Measurements from ENCODE around the gene SRGAP3. TPM values are rescaled to one million over a fixed set of nuclear protein-coding genes. Genes with fewer than 3 reads are reported as not detected.
"Not testable (repeated sequence)": the region's sequence is repeated elsewhere in the genome, so short reads cannot be mapped to it uniquely, and the experiment has no call there.

The SRGAP3 gene
- total RNA-seq: 2.7 TPM
- long read RNA-seq: 0 reads

- no peak for DNase-seq (ENCODE audit: low spot score)
Measured at GRCh38 chr3:9249273-9250192, at the start of gene SRGAP3. TSS of gene SRGAP3 (minus strand) at chr3:9249646. CDS start at chr3:9248951, 695 bp downstream.

- no peak for DNase-seq (ENCODE audit: low spot score)
Measured at GRCh38 chr3:9298236-9298635, 48.8 kb upstream of the SRGAP3 start.

GRCh38 chr3:9296241-9296640 is 46.8 kb upstream of the SRGAP3 start:
- DNase-seq (ENCODE audit: low spot score): no peak

GRCh38 chr3:9295007-9295406 is 45.6 kb upstream of the SRGAP3 start:
- DNase-seq (ENCODE audit: low spot score): no peak

GRCh38 chr3:9293953-9294352 is 44.5 kb upstream of the SRGAP3 start:
- DNase-seq (ENCODE audit: low spot score): not testable (repeated sequence)

- no peak for DNase-seq (ENCODE audit: low spot score)
Measured at GRCh38 chr3:9293076-9293475, 43.6 kb upstream of the SRGAP3 start.

GRCh38 chr3:9292516-9292915 is 43.1 kb upstream of the SRGAP3 start:
- DNase-seq (ENCODE audit: low spot score): no peak

GRCh38 chr3:9291821-9292410 is 42.5 kb upstream of the SRGAP3 start:
- DNase-seq (ENCODE audit: low spot score): no peak

- no peak for DNase-seq (ENCODE audit: low spot score)
Measured at GRCh38 chr3:9290566-9290965, 41.1 kb upstream of the SRGAP3 start.

GRCh38 chr3:9281533-9281932 is 32.1 kb upstream of the SRGAP3 start:
- DNase-seq (ENCODE audit: low spot score): not testable (repeated sequence)

- no peak for DNase-seq (ENCODE audit: low spot score)
Measured at GRCh38 chr3:9280451-9281219, 31.2 kb upstream of the SRGAP3 start.

- no peak for DNase-seq (ENCODE audit: low spot score)
Measured at GRCh38 chr3:9279966-9280365, 30.5 kb upstream of the SRGAP3 start.

- no peak for DNase-seq (ENCODE audit: low spot score)
Measured at GRCh38 chr3:9278498-9278897, 29.1 kb upstream of the SRGAP3 start.

- no peak for DNase-seq (ENCODE audit: low spot score)
Measured at GRCh38 chr3:9278085-9278484, 28.6 kb upstream of the SRGAP3 start.

- DNase-seq (ENCODE audit: low spot score): no peak
Measured at GRCh38 chr3:9276761-9277370, 27.4 kb upstream of the SRGAP3 start.

GRCh38 chr3:9271903-9272302 is 22.5 kb upstream of the SRGAP3 start:
- DNase-seq (ENCODE audit: low spot score): no peak

- DNase-seq (ENCODE audit: low spot score): no peak
Measured at GRCh38 chr3:9270704-9271103, 21.3 kb upstream of the SRGAP3 start.

- DNase-seq (ENCODE audit: low spot score): no peak
Measured at GRCh38 chr3:9266716-9267115, 17.3 kb upstream of the SRGAP3 start.

GRCh38 chr3:9260305-9260704 is 10.9 kb upstream of the SRGAP3 start:
- DNase-seq (ENCODE audit: low spot score): no peak

GRCh38 chr3:9257092-9257491 is 7.6 kb upstream of the SRGAP3 start:
- no peak for DNase-seq (ENCODE audit: low spot score)

GRCh38 chr3:9255976-9256375 is 6.5 kb upstream of the SRGAP3 start:
- no peak for DNase-seq (ENCODE audit: low spot score)

All from mesenteric fat pad (tissue), 1 donor.